ENCODE data around the gene MYO18B. TPM values are rescaled to one million over a fixed set of nuclear protein-coding genes. Genes with fewer than 3 reads are reported as not detected.

Gene MYO18B
- total and polyA plus RNA-seq, 7 experiments from 2014 or later = 0.22 to 0.97 (median 0.42) TPM; not detected in 2

GRCh38 chr22:25710501-25710900 is 31.5 kb upstream of the MYO18B start:
- no peaks in the 10 kb centered on the region for H3K36me3 ChIP-seq (ENCODE audit: control insufficient read depth in 2 of 3, insufficient read depth in 3 of 3, low read length in 3 of 3)
- Mint-ChIP-seq H3K4me1 (peaks cover 0 to 51% (median 5%) of the 10 kb centered on the region in 7 donors), H3K27me3 (no peaks in the 10 kb centered on the region), H3K36me3 (peaks cover 0 to 46% (median 19%) of the 10 kb centered on the region in 5 donors), H3K4me3 (no peak overlapping the region), H3K27ac (no peak overlapping the region), H3K9me3 (no peaks in the 10 kb centered on the region)
- no peak overlapping the region for H3K4me3 ChIP-seq (ENCODE audit: low read length)
- POLR2A ChIA-PET = no interaction called here
- H3K9me3 ChIP-seq (ENCODE audit: control insufficient read depth in 2 of 3, low read length in 3 of 3) = no peaks in the 10 kb centered on the region
- ATAC-seq (no peak), DNase-seq (no peak)
- CTCF ChIA-PET = no interaction called here
- no peaks in the 10 kb centered on the region for H3K4me1 ChIP-seq (ENCODE audit: control insufficient read depth in 2 of 2, insufficient read depth in 2 of 2, low read length in 2 of 2)
- intact Hi-C loops (cut with micrococcal nuclease) = loop anchor here in 1 of 2 donors (2.0 kb wide), 1 partner anchor 26 kb away; no protein-coding TSS in a partner anchor
- H3K27me3 ChIP-seq (ENCODE audit: control insufficient read depth in 2 of 2, insufficient read depth in 2 of 2, low read length in 2 of 2) = no peaks in the 10 kb centered on the region
- H3K27ac ChIP-seq (ENCODE audit: low read depth, low read length) = no peak overlapping the region

- DNase-seq = no peak
- Histone ChIP-seq H3K27me3 (ENCODE audit: control insufficient read depth in 2 of 2, insufficient read depth in 2 of 2, low read length in 2 of 2) (no peaks in the 10 kb centered on the region), H3K9me3 (ENCODE audit: control insufficient read depth in 2 of 3, low read length in 3 of 3) (no peaks in the 10 kb centered on the region), H3K4me1 (ENCODE audit: control insufficient read depth in 2 of 2, insufficient read depth in 2 of 2, low read length in 2 of 2) (no peaks in the 10 kb centered on the region), H3K4me3 (ENCODE audit: low read length) (no peak overlapping the region), H3K27ac (ENCODE audit: low read depth, low read length) (no peak overlapping the region), H3K36me3 (ENCODE audit: control insufficient read depth in 2 of 3, insufficient read depth in 3 of 3, low read length in 3 of 3) (no peaks in the 10 kb centered on the region)
- no peaks in the 10 kb centered on the region for H3K9me3 Mint-ChIP-seq
- no peak for ATAC-seq
- H3K27me3 Mint-ChIP-seq = no peaks in the 10 kb centered on the region
- H3K36me3 Mint-ChIP-seq = peaks cover 0 to 46% (median 23%) of the 10 kb centered on the region in 5 donors
- H3K27ac Mint-ChIP-seq = peak overlapping the region in 1 of 9 donors; percentile 60
- intact Hi-C loops (cut with micrococcal nuclease) = loop anchor here in 1 of 2 donors (2.0 kb wide), 1 partner anchor 25 kb away; no protein-coding TSS in a partner anchor
- CTCF ChIA-PET = no interaction called here
- peaks cover 0 to 50% (median 5%) of the 10 kb centered on the region in 7 donors for H3K4me1 Mint-ChIP-seq
- no peak overlapping the region for H3K4me3 Mint-ChIP-seq
- POLR2A ChIA-PET = no interaction called here
Observed at GRCh38 chr22:25711491-25711890, 30.5 kb upstream of the MYO18B start.

GRCh38 chr22:25712661-25713400 is 29.2 kb upstream of the MYO18B start:
- H3K9me3 ChIP-seq (ENCODE audit: control insufficient read depth in 2 of 3, low read length in 3 of 3) = no peaks in the 10 kb centered on the region
- peaks cover 0 to 49% (median 5%) of the 10 kb centered on the region in 7 donors for H3K4me1 Mint-ChIP-seq
- intact Hi-C loops (cut with micrococcal nuclease) = no loop called here
- H3K36me3 Mint-ChIP-seq = peaks cover 0 to 41% (median 17%) of the 10 kb centered on the region in 5 donors
- H3K4me3 ChIP-seq (ENCODE audit: low read length) = no peak overlapping the region
- ATAC-seq (no peak), DNase-seq (no peak)
- H3K4me3 Mint-ChIP-seq = no peak overlapping the region
- CTCF ChIA-PET = no interaction called here
- H3K27me3 Mint-ChIP-seq = no peaks in the 10 kb centered on the region
- no peaks in the 10 kb centered on the region for H3K4me1 ChIP-seq (ENCODE audit: control insufficient read depth in 2 of 2, insufficient read depth in 2 of 2, low read length in 2 of 2)
- H3K27ac ChIP-seq (ENCODE audit: low read depth, low read length) = no peak overlapping the region
- no peak overlapping the region for H3K27ac Mint-ChIP-seq
- H3K36me3 ChIP-seq (ENCODE audit: control insufficient read depth in 2 of 3, insufficient read depth in 3 of 3, low read length in 3 of 3) = no peaks in the 10 kb centered on the region
- no peaks in the 10 kb centered on the region for H3K27me3 ChIP-seq (ENCODE audit: control insufficient read depth in 2 of 2, insufficient read depth in 2 of 2, low read length in 2 of 2)
- POLR2A ChIA-PET = no interaction called here
- no peaks in the 10 kb centered on the region for H3K9me3 Mint-ChIP-seq

GRCh38 chr22:25714070-25714469 is 27.9 kb upstream of the MYO18B start:
- Histone ChIP-seq H3K4me3 (ENCODE audit: low read length) (no peak overlapping the region), H3K27me3 (ENCODE audit: control insufficient read depth in 2 of 2, insufficient read depth in 2 of 2, low read length in 2 of 2) (no peaks in the 10 kb centered on the region), H3K9me3 (ENCODE audit: control insufficient read depth in 2 of 3, low read length in 3 of 3) (no peaks in the 10 kb centered on the region), H3K36me3 (ENCODE audit: control insufficient read depth in 2 of 3, insufficient read depth in 3 of 3, low read length in 3 of 3) (no peaks in the 10 kb centered on the region), H3K27ac (ENCODE audit: low read depth, low read length) (no peak overlapping the region), H3K4me1 (ENCODE audit: control insufficient read depth in 2 of 2, insufficient read depth in 2 of 2, low read length in 2 of 2) (no peaks in the 10 kb centered on the region)
- ATAC-seq = no peak
- Mint-ChIP-seq H3K4me3 (no peak overlapping the region), H3K27me3 (no peaks in the 10 kb centered on the region), H3K27ac (no peak overlapping the region), H3K9me3 (no peaks in the 10 kb centered on the region), H3K4me1 (peaks cover 0 to 51% (median 5%) of the 10 kb centered on the region in 7 donors), H3K36me3 (peaks cover 0 to 46% (median 17%) of the 10 kb centered on the region in 5 donors)
- intact Hi-C loops (cut with micrococcal nuclease) = no loop called here
- POLR2A ChIA-PET = no interaction called here
- DNase-seq = no peak
- CTCF ChIA-PET = no interaction called here

GRCh38 chr22:25714739-25715138 is 27.2 kb upstream of the MYO18B start:
- CTCF ChIA-PET = no interaction called here

GRCh38 chr22:25716637-25717036 is 25.4 kb upstream of the MYO18B start:
- H3K36me3 Mint-ChIP-seq = peaks cover 0 to 40% (median 6%) of the 10 kb centered on the region in 5 donors
- ChIA-PET POLR2A (no interaction called here), CTCF (no interaction called here)

More at GRCh38 chr22:25714739-25715138, 27.2 kb upstream of the MYO18B start:
- Mint-ChIP-seq H3K9me3 (no peaks in the 10 kb centered on the region), H3K36me3 (peaks cover 0 to 46% (median 16%) of the 10 kb centered on the region in 5 donors), H3K27ac (no peak overlapping the region), H3K4me1 (peaks cover 0 to 48% (median 4%) of the 10 kb centered on the region in 7 donors), H3K27me3 (no peaks in the 10 kb centered on the region), H3K4me3 (no peak overlapping the region)
- ATAC-seq (no peak), DNase-seq (no peak)
- H3K4me3 ChIP-seq (ENCODE audit: low read length) = no peak overlapping the region
- no peaks in the 10 kb centered on the region for H3K4me1 ChIP-seq (ENCODE audit: control insufficient read depth in 2 of 2, insufficient read depth in 2 of 2, low read length in 2 of 2)
- H3K9me3 ChIP-seq (ENCODE audit: control insufficient read depth in 2 of 3, low read length in 3 of 3) = no peaks in the 10 kb centered on the region
- no peak overlapping the region for H3K27ac ChIP-seq (ENCODE audit: low read depth, low read length)
- intact Hi-C loops (cut with micrococcal nuclease) = no loop called here
- no peaks in the 10 kb centered on the region for H3K27me3 ChIP-seq (ENCODE audit: control insufficient read depth in 2 of 2, insufficient read depth in 2 of 2, low read length in 2 of 2)
- H3K36me3 ChIP-seq (ENCODE audit: control insufficient read depth in 2 of 3, insufficient read depth in 3 of 3, low read length in 3 of 3) = no peaks in the 10 kb centered on the region
- POLR2A ChIA-PET = no interaction called here

More at GRCh38 chr22:25716637-25717036, 25.4 kb upstream of the MYO18B start:
- Histone ChIP-seq H3K4me3 (ENCODE audit: low read length) (no peak overlapping the region), H3K27me3 (ENCODE audit: control insufficient read depth in 2 of 2, insufficient read depth in 2 of 2, low read length in 2 of 2) (no peaks in the 10 kb centered on the region), H3K27ac (ENCODE audit: low read depth, low read length) (no peak overlapping the region), H3K36me3 (ENCODE audit: control insufficient read depth in 2 of 3, insufficient read depth in 3 of 3, low read length in 3 of 3) (no peaks in the 10 kb centered on the region), H3K9me3 (ENCODE audit: control insufficient read depth in 2 of 3, low read length in 3 of 3) (no peaks in the 10 kb centered on the region), H3K4me1 (ENCODE audit: control insufficient read depth in 2 of 2, insufficient read depth in 2 of 2, low read length in 2 of 2) (no peaks in the 10 kb centered on the region)
- peaks cover 0 to 33% (median 0%) of the 10 kb centered on the region in 7 donors for H3K4me1 Mint-ChIP-seq
- H3K27me3 Mint-ChIP-seq = no peaks in the 10 kb centered on the region
- ATAC-seq (no peak), DNase-seq (no peak)
- intact Hi-C loops (cut with micrococcal nuclease) = no loop called here
- no peak overlapping the region for H3K4me3 Mint-ChIP-seq
- H3K9me3 Mint-ChIP-seq = no peaks in the 10 kb centered on the region
- H3K27ac Mint-ChIP-seq = no peak overlapping the region
